Testis (tissue), 3 donors: ENCODE data around the gene KATNB1. TPM values are rescaled to one million over a fixed set of nuclear protein-coding genes. Genes with fewer than 3 reads are reported as not detected.

Experiments used
- DNase-seq: peaks from one replicate; pipeline ENCODE4 v3.0.0-alpha.2; 2019
- H3K27ac ChIP-seq, 2 donors: fragments of 200-600 bp; sonication (generic); one replicate each; pipeline ENCODE4 v1.5.1; 2019
- H3K27me3 ChIP-seq: fragments of 200-600 bp; sonication (generic); one replicate; pipeline ENCODE4 v1.5.1; 2019
- H3K36me3 ChIP-seq: fragments of 200-600 bp; sonication (generic); one replicate; pipeline ENCODE4 v1.5.1; 2017; ENCODE audit warnings: low read depth; ENCODE audit errors: missing control alignments
- H3K4me1 ChIP-seq: fragments of 200-600 bp; sonication (generic); one replicate; pipeline ENCODE4 v1.5.1; 2019
- H3K4me3 ChIP-seq, 2 donors: fragments of 200-600 bp; sonication (generic); one replicate each; pipeline ENCODE4 v1.5.1; 2017 to 2019
- H3K9me3 ChIP-seq: fragments of 200-600 bp; sonication (generic); one replicate; pipeline ENCODE4 v1.5.1; 2017
- POLR2A ChIP-seq: fragments of 450-650 bp; IDR thresholded peaks from one replicate; pipeline ENCODE4 v1.6.1; 2017; ENCODE audit warnings: antibody characterized with exemption, mild to moderate bottlenecking, moderate library complexity
- WGBS, 2 donors: methylation state at CpG; one replicate each; pipeline ENCODE4 v1.1.5; 2018; 5-methylcytosine and 5-hydroxymethylcytosine counted together
- intact Hi-C: fragments of 100-400 bp; cut with DNase I; formaldehyde crosslinking; loops from one replicate; pipeline ENCODE4 v1.15.1; 2023; ENCODE audit warnings: low total_unique reads
- polyA plus RNA-seq: library from polyadenylated mRNA; stranded (reverse); fragments of 350-450 nt; fragmentation: Illumina TruSeq; extraction: RNeasy Lipid Tissue Mini Kit (QIAGEN cat#74804); gene quantifications from one replicate; pipeline ENCODE4 v1.2.3, GENCODE V29; 2014; ENCODE audit warnings: low read depth, low replicate concordance; ENCODE audit not compliant: insufficient read depth
- total RNA-seq, 2 donors: library from RNA; depleted of rRNA; stranded (reverse); fragments of >200 nt; gene quantifications; one replicate each; pipeline ENCODE4 v1.2.3, GENCODE V29; 2016
- TF ChIP-seq, protein P1 (sequence below), 3 experiments: fragments of 450-650 bp in 2 of 3; fragments of 200-600 bp in 1 of 3; sonication (generic) in 1 of 3; IDR thresholded peaks; one replicate each; pipeline ENCODE4 v1.5.1; 2016 to 2019; ENCODE audit warnings: antibody characterized with exemption in 3 of 3, mild to moderate bottlenecking in 2 of 3, moderate library complexity in 1 of 3

KATNB1 gene
- total and polyA plus RNA-seq, 3 donors from 2014 or later = 52.7 to 105 (median 53.5) TPM

DNA sequence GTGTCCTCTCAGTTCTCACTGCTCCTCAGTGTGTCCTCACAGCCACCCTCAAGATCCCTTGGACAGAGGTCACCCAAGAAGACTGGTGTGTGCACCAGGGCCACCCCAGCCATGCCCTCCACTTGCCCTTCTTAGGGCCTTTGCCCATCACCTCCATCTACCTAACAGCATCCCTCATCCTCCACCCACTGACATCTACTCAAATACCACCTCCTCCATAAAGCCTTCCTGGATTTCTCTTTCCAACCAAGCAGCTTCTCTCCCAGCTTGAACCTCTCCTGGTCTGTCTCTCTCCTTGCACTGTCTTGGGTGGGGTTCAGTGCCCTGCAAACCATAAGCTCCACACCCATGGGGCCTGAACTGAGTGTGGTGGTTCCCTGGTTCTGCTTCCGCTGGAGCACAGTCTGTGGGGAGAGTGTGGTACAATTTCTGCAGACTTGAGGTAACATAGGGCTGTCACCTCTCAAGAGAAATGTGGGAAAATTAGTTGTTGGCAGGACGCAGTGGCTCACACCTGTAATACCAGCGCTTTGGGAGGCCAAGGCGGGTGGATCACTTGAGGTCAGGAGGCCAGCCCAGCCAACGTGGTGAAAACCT is 14.4 kb downstream of the KATNB1 start:
- DNase-seq = no peak
- Histone ChIP-seq H3K36me3 (no peaks in the 10 kb centered on the region), H3K27me3 (no peaks in the 10 kb centered on the region), H3K9me3 (no peaks in the 10 kb centered on the region), H3K4me1 (no peaks in the 10 kb centered on the region), H3K4me3 (no peak overlapping the region), H3K27ac (no peak overlapping the region)
- intact Hi-C loops = loop anchor here (10.0 kb wide), 1 partner anchor 255 kb away; the partner anchor contains the start of genes USB1 and ZNF319
- TF ChIP-seq POLR2A = no peak
- TF ChIP-seq, protein P1, sequence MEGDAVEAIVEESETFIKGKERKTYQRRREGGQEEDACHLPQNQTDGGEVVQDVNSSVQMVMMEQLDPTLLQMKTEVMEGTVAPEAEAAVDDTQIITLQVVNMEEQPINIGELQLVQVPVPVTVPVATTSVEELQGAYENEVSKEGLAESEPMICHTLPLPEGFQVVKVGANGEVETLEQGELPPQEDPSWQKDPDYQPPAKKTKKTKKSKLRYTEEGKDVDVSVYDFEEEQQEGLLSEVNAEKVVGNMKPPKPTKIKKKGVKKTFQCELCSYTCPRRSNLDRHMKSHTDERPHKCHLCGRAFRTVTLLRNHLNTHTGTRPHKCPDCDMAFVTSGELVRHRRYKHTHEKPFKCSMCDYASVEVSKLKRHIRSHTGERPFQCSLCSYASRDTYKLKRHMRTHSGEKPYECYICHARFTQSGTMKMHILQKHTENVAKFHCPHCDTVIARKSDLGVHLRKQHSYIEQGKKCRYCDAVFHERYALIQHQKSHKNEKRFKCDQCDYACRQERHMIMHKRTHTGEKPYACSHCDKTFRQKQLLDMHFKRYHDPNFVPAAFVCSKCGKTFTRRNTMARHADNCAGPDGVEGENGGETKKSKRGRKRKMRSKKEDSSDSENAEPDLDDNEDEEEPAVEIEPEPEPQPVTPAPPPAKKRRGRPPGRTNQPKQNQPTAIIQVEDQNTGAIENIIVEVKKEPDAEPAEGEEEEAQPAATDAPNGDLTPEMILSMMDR (IDR thresholded peaks at IDR 0.05) = no peak
- 79 to 87% methylated on average over 5 of the region's 5 CpGs for WGBS, 2 donors

DNA sequence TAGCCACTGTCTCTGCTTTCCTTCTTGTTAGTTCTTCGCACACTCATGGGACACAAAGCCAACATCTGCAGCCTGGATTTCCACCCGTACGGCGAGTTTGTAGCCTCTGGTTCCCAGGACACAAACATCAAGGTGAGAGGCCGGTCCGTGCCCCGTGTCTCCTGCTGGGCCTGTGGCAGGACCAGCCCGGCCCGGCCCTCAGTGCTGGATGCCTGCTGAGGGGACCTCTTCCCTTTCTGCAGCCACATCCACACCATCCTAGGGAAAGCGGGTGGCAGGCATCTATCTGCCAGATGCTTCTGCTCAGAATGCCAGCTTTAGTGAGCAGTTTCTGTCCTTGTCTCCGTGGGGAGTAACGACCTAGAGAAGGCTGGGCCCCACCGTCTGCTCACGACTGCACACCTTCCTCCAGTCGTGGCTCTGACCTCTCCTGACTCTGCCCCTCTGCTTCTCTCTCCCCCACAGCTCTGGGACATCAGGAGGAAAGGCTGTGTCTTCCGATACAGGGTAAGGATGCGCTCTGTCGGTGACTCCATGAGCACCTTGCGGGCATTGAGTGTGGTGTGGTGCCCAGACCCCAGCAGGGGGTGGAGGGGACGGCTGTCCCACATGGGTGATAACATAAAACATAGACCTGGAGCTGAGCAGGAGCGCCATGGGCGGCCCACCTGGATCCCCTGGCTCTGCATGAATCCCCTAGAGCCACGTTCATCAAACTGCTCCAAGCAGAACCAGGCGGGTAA is 15.4 kb downstream of the KATNB1 start:
- Histone ChIP-seq H3K4me3 (no peak overlapping the region), H3K4me1 (no peaks in the 10 kb centered on the region), H3K27me3 (no peaks in the 10 kb centered on the region), H3K9me3 (no peaks in the 10 kb centered on the region), H3K27ac (no peak overlapping the region), H3K36me3 (no peaks in the 10 kb centered on the region)
- 90 to 94% methylated on average over 19 to 24 of the region's 24 CpGs for WGBS, 2 donors
- intact Hi-C loops = loop anchor here (10.0 kb wide), 1 partner anchor 254 kb away; the partner anchor contains the start of genes USB1 and ZNF319
- DNase-seq = no peak
- TF ChIP-seq POLR2A = no peak
- TF ChIP-seq, protein P1 (IDR thresholded peaks at IDR 0.05) = no peak

DNA sequence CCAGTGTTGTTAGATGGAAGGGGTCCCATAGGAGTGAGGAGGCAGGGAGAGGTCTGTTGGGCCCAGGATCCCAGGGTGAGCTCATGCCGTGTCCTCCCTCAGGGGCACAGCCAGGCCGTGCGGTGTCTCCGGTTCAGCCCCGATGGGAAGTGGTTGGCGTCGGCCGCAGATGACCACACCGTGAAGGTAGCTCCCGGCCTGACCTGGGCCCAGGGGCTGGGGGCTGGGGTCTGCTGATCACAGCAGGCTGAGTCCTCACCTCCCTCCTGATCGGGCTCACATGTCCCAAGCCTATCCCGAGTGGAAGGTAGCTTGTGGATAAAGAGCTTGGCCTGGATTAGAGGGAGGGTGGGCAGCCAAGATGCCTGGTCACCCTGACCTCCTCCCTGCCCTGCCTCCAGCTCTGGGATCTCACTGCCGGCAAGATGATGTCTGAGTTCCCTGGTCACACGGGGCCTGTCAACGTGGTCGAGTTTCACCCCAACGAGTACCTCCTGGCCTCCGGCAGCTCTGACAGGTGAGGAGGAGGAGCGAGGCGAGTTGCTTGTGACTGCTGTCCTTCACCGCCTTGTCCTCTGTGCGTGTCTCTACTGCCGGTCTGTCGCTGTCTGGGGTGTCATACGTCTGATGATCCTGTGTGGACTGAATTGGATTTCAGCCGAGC is 16.1 kb downstream of the KATNB1 start:
- H3K27ac ChIP-seq = no peak overlapping the region
- no peaks in the 10 kb centered on the region for H3K4me1 ChIP-seq
- intact Hi-C loops = loop anchor here (10.0 kb wide), 1 partner anchor 253 kb away; the partner anchor contains the start of genes USB1 and ZNF319
- no peaks in the 10 kb centered on the region for H3K9me3 ChIP-seq
- H3K27me3 ChIP-seq = no peaks in the 10 kb centered on the region
- no peak for DNase-seq
- TF ChIP-seq POLR2A = no peak
- TF ChIP-seq, protein P1 (IDR thresholded peaks at IDR 0.05) = no peak
- WGBS, 2 donors = 79 to 90% methylated on average over 9 to 26 of the region's 26 CpGs
- no peaks in the 10 kb centered on the region for H3K36me3 ChIP-seq
- no peak overlapping the region for H3K4me3 ChIP-seq

DNA sequence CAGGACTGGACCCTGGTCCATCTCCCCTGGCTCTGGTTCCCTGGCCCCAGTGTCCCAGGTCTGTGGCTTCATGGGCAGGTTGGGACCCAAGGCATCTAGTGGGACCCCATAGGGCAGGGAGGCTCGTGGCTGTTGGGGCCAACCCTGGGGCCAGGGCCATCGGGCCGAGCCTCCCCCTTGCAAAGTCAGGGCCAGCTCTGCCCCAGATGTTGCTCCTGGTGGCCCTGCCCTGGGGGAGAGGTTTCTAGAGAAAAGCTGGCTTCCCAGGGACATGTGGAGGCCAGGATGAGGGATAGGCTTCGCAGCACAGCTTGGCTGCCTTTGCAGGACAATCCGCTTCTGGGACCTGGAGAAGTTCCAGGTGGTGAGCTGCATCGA is 16.6 kb downstream of the KATNB1 start:
- Histone ChIP-seq H3K27ac (no peak overlapping the region), H3K4me3 (no peak overlapping the region), H3K4me1 (no peaks in the 10 kb centered on the region), H3K9me3 (no peaks in the 10 kb centered on the region), H3K36me3 (no peaks in the 10 kb centered on the region), H3K27me3 (no peaks in the 10 kb centered on the region)
- intact Hi-C loops = loop anchor here (10.0 kb wide), 1 partner anchor 253 kb away; the partner anchor contains the start of genes USB1 and ZNF319
- no peak for TF ChIP-seq POLR2A
- TF ChIP-seq, protein P1 (IDR thresholded peaks at IDR 0.05) = no peak
- no peak for DNase-seq
- 81 to 100% methylated on average over 1 to 6 of the region's 6 CpGs for WGBS, 2 donors
